HEK293 (cell line): ENCODE results near the gene COL15A1.

Source experiments
- CTCF ChIA-PET: fragments of 350-600 bp; formaldehyde crosslinking; extraction: SDS; loops from one replicate; lab custom pipeline; 2021; ENCODE audit warnings: antibody characterized with exemption; lab: Yijun Ruan, JAX
- POLR2A ChIA-PET: fragments of 300-600 bp; formaldehyde crosslinking; extraction: SDS; loops from one replicate; lab custom pipeline; 2020; ENCODE audit warnings: antibody characterized with exemption, inconsistent platforms; lab: Yijun Ruan, JAX
- H3K27ac ChIP-seq: fragments of 200-500 bp; sonication (Bioruptor generic); 2 replicates; pipeline ENCODE4 v1.5.1; 2014; ENCODE audit warnings: low read depth, low read length, control low read depth, inconsistent platforms; ENCODE audit errors: extremely low read depth
- H3K36me3 ChIP-seq, 2 experiments: fragments of 200-500 bp in 1 of 2; sonication (Bioruptor generic) in 1 of 2; 1 replicate in 1 of 2; 2 replicates in 1 of 2; pipeline ENCODE4 v1.5.1; 2014 to 2017; ENCODE audit warnings: inconsistent platforms in 2 of 2, low read length in 2 of 2; ENCODE audit not compliant: control insufficient read depth in 2 of 2, insufficient read depth in 1 of 2
- H3K4me1 ChIP-seq: fragments of 200-500 bp; sonication (Bioruptor generic); 2 replicates; pipeline ENCODE4 v1.5.1; 2014; ENCODE audit warnings: mild to moderate bottlenecking, low read length, inconsistent platforms; ENCODE audit not compliant: control insufficient read depth, insufficient read depth
- H3K4me3 ChIP-seq: 2 replicates; pipeline ENCODE4 v1.5.1; 2011; ENCODE audit warnings: low read depth, mild to moderate bottlenecking, control low read depth, low read length, moderate library complexity
- H3K9me3 ChIP-seq: fragments of 200-500 bp; sonication (Bioruptor generic); 2 replicates; pipeline ENCODE4 v1.5.1; 2014; ENCODE audit warnings: low read depth, low read length, inconsistent platforms; ENCODE audit not compliant: control insufficient read depth, insufficient read depth
- FEZF1 ChIP-seq: fragments of 450-650 bp; formaldehyde crosslinking; IDR thresholded peaks from 2 replicates; pipeline ENCODE4 v1.5.1; 2016; ENCODE audit warnings: missing biosample characterization, missing genetic modification characterization
- HOXC10 ChIP-seq: sonication (generic); formaldehyde crosslinking; IDR thresholded peaks from 2 replicates; pipeline ENCODE4 v1.8.1; 2023; ENCODE audit warnings: mild to moderate bottlenecking, missing genetic modification reagents
- HOXD13 ChIP-seq: sonication (generic); formaldehyde crosslinking; IDR thresholded peaks from 2 replicates; pipeline ENCODE4 v1.8.0; 2022; ENCODE audit warnings: missing genetic modification reagents, borderline replicate concordance
- KLF1 ChIP-seq: fragments of 450-650 bp; formaldehyde crosslinking; IDR thresholded peaks from 2 replicates; pipeline ENCODE4 v1.5.1; 2016; ENCODE audit warnings: missing biosample characterization, missing genetic modification characterization
- OSR2 ChIP-seq: fragments of 450-650 bp; formaldehyde crosslinking; IDR thresholded peaks from 2 replicates; pipeline ENCODE4 v1.5.1; 2016; ENCODE audit warnings: missing biosample characterization, missing genetic modification characterization
- SP2 ChIP-seq: fragments of 450-650 bp; formaldehyde crosslinking; IDR thresholded peaks from 2 replicates; pipeline ENCODE4 v1.5.1; 2016; ENCODE audit warnings: missing biosample characterization, missing genetic modification characterization
- ZBTB20 ChIP-seq: fragments of 450-650 bp; formaldehyde crosslinking; IDR thresholded peaks from 2 replicates; pipeline ENCODE4 v1.5.1; 2016; ENCODE audit warnings: missing biosample characterization, missing genetic modification characterization
- ZBTB48 ChIP-seq: fragments of 450-650 bp; formaldehyde crosslinking; IDR thresholded peaks from 2 replicates; pipeline ENCODE4 v1.5.1; 2016; ENCODE audit warnings: missing biosample characterization, missing genetic modification characterization
- ZFP3 ChIP-seq: fragments of 450-650 bp; formaldehyde crosslinking; IDR thresholded peaks from 2 replicates; pipeline ENCODE4 v1.5.1; 2016; ENCODE audit warnings: low read depth, missing biosample characterization, missing genetic modification characterization
- ZNF10 ChIP-seq: fragments of 450-650 bp; formaldehyde crosslinking; IDR thresholded peaks from 2 replicates; pipeline ENCODE4 v1.5.1; 2017; ENCODE audit warnings: missing biosample characterization, missing genetic modification characterization
- ZNF157 ChIP-seq: fragments of 450-650 bp; formaldehyde crosslinking; IDR thresholded peaks from 2 replicates; pipeline ENCODE4 v1.5.1; 2016; ENCODE audit warnings: missing biosample characterization, missing genetic modification characterization
- ZNF2 ChIP-seq: fragments of 450-650 bp; formaldehyde crosslinking; IDR thresholded peaks from 2 replicates; pipeline ENCODE4 v1.5.1; 2016; ENCODE audit warnings: missing biosample characterization, missing genetic modification characterization
- ZNF221 ChIP-seq: fragments of 450-650 bp; formaldehyde crosslinking; IDR thresholded peaks from 2 replicates; pipeline ENCODE4 v1.5.1; 2017; ENCODE audit warnings: missing biosample characterization, missing genetic modification characterization, borderline replicate concordance
- ZNF266 ChIP-seq: fragments of 450-650 bp; formaldehyde crosslinking; IDR thresholded peaks from 2 replicates; pipeline ENCODE4 v1.5.1; 2016; ENCODE audit warnings: missing biosample characterization, missing genetic modification characterization, low read depth
- ZNF292 ChIP-seq: fragments of 450-650 bp; formaldehyde crosslinking; IDR thresholded peaks from 2 replicates; pipeline ENCODE4 v1.5.1; 2016; ENCODE audit warnings: low read depth, missing biosample characterization, missing genetic modification characterization, borderline replicate concordance
- ZNF341 ChIP-seq: fragments of 450-650 bp; formaldehyde crosslinking; IDR thresholded peaks from 2 replicates; pipeline ENCODE4; 2016; ENCODE audit warnings: low read depth, missing biosample characterization, missing genetic modification characterization
- ZNF37A ChIP-seq: fragments of 450-650 bp; IDR thresholded peaks from 2 replicates; pipeline ENCODE4 v1.5.1; 2018; ENCODE audit warnings: missing biosample characterization, missing genetic modification characterization
- ZNF391 ChIP-seq: fragments of 450-650 bp; formaldehyde crosslinking; IDR thresholded peaks from 2 replicates; pipeline ENCODE4 v1.5.1; 2016; ENCODE audit warnings: low read depth, missing biosample characterization, missing genetic modification characterization, borderline replicate concordance
- ZNF571 ChIP-seq: fragments of 450-650 bp; formaldehyde crosslinking; IDR thresholded peaks from 2 replicates; pipeline ENCODE4 v1.5.0; 2017; ENCODE audit warnings: missing biosample characterization, missing genetic modification characterization
- ZNF585B ChIP-seq: fragments of 450-650 bp; formaldehyde crosslinking; IDR thresholded peaks from 2 replicates; pipeline ENCODE4 v1.5.1; 2016; ENCODE audit warnings: missing biosample characterization, missing genetic modification characterization
- ZNF621 ChIP-seq: fragments of 450-650 bp; formaldehyde crosslinking; IDR thresholded peaks from 2 replicates; pipeline ENCODE4 v1.5.1; 2017; ENCODE audit warnings: missing biosample characterization, missing genetic modification characterization
- ZNF670 ChIP-seq: fragments of 450-650 bp; formaldehyde crosslinking; IDR thresholded peaks from 2 replicates; pipeline ENCODE4 v1.5.1; 2016; ENCODE audit warnings: missing biosample characterization, missing genetic modification characterization, low read depth
- ZNF768 ChIP-seq: fragments of 450-650 bp; formaldehyde crosslinking; IDR thresholded peaks from 2 replicates; pipeline ENCODE4 v1.5.1; 2018; ENCODE audit warnings: missing biosample characterization, mild to moderate bottlenecking, missing genetic modification characterization
- TF ChIP-seq, protein P1 (sequence below): fragments of 450-650 bp; formaldehyde crosslinking; IDR thresholded peaks from 2 replicates; pipeline ENCODE4 v1.5.1; 2016; ENCODE audit warnings: missing biosample characterization, missing genetic modification characterization
- TF ChIP-seq, protein P2 (sequence below): fragments of 450-650 bp; formaldehyde crosslinking; IDR thresholded peaks from 2 replicates; pipeline ENCODE4 v1.5.1; 2016; ENCODE audit warnings: missing biosample characterization, missing genetic modification characterization
- TF ChIP-seq, protein P3 (sequence below): fragments of 450-650 bp; formaldehyde crosslinking; IDR thresholded peaks from 2 replicates; pipeline ENCODE4 v1.5.1; 2017; ENCODE audit warnings: missing biosample characterization, missing genetic modification characterization
- TF ChIP-seq, protein P4 (sequence below): fragments of 450-650 bp; formaldehyde crosslinking; IDR thresholded peaks from 2 replicates; pipeline ENCODE4 v1.5.1; 2017; ENCODE audit warnings: missing biosample characterization, missing genetic modification characterization
- TF ChIP-seq, protein P5 (sequence below): fragments of 450-650 bp; formaldehyde crosslinking; IDR thresholded peaks from 2 replicates; pipeline ENCODE4 v1.5.1; 2016; ENCODE audit warnings: missing biosample characterization, missing genetic modification characterization

Gene COL15A1

DNA sequence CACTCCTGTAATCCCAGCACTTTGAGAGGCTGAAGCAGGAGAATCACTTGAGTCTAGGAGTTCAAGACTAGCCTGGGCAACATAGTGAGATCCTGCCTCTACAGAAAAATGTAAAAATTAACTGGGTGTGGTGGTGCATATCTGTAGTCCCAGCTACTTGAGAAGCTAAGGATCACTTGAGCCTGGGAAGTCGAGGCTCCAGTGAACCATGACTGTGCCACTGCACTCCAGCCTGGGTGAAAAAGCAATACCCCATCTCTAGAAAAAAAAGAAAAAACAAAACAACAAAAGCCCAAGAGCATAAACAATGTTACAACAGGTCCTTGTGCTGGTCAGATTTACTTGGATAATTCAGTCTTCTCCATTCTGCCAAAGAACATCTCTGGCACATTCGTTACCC lies 116.9 kb downstream of the COL15A1 start:
- H3K27ac ChIP-seq = no peak overlapping the region
- TF ChIP-seq ZNF341 (tag by site-specific recombination) = no peak
- TF ChIP-seq ZNF571 (tag by site-specific recombination) = no peak
- no peak for TF ChIP-seq ZNF10
- TF ChIP-seq, protein P1, sequence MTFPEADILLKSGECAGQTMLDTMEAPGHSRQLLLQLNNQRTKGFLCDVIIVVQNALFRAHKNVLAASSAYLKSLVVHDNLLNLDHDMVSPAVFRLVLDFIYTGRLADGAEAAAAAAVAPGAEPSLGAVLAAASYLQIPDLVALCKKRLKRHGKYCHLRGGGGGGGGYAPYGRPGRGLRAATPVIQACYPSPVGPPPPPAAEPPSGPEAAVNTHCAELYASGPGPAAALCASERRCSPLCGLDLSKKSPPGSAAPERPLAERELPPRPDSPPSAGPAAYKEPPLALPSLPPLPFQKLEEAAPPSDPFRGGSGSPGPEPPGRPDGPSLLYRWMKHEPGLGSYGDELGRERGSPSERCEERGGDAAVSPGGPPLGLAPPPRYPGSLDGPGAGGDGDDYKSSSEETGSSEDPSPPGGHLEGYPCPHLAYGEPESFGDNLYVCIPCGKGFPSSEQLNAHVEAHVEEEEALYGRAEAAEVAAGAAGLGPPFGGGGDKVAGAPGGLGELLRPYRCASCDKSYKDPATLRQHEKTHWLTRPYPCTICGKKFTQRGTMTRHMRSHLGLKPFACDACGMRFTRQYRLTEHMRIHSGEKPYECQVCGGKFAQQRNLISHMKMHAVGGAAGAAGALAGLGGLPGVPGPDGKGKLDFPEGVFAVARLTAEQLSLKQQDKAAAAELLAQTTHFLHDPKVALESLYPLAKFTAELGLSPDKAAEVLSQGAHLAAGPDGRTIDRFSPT = no peak
- TF ChIP-seq ZNF2 (tag by site-specific recombination) = no peak
- no peak for TF ChIP-seq ZNF621 (tag by site-specific recombination)
- no peak for TF ChIP-seq ZNF292
- no peak for TF ChIP-seq OSR2 (tag by site-specific recombination)
- TF ChIP-seq HOXC10 = no peak
- TF ChIP-seq ZNF266 = no peak
- TF ChIP-seq ZNF585B = no peak
- TF ChIP-seq ZNF768 = no peak
- no peaks in the 10 kb centered on the region for H3K36me3 ChIP-seq
- CTCF ChIA-PET = interaction anchor here (0.6 kb wide), 1 partner anchor 44 kb away, joined by 3 read pairs; no protein-coding TSS in a partner anchor
- POLR2A ChIA-PET = no interaction called here
- no peaks in the 10 kb centered on the region for H3K4me1 ChIP-seq
- no peak overlapping the region for H3K4me3 ChIP-seq
- no peaks in the 10 kb centered on the region for H3K9me3 ChIP-seq

DNA sequence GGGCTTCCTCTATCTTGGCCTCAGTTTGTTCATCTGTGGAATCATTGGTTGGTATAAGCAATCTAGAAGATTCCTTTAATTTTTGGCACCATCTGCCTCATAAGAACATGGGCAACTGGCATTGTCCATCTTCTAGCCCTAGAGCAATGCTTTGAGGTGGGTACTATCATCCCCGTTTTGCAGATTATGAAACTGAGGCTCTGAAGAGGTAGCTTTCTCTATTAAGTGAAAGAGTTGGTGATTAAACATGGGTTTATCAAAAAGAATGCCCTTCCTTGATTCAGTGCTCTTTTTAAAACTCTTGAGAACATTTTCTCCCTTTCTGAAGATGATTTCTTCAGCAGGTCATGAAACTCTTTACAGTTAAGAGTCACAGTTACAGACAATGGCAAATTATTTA lies 118.8 kb downstream of the COL15A1 start:
- H3K36me3 ChIP-seq = no peaks in the 10 kb centered on the region
- ChIA-PET POLR2A (no interaction called here), CTCF (interaction anchor here (0.7 kb wide), 1 partner anchor 23 kb away, joined by 3 read pairs; no protein-coding TSS in a partner anchor)
- TF ChIP-seq ZBTB48 (tag by site-specific recombination) (no peak), SP2 (tag by site-specific recombination) (no peak), ZNF157 (no peak), ZNF37A (no peak), HOXD13 (CRISPR knock-in tag) (no peak), KLF1 (tag by site-specific recombination) (no peak), ZNF670 (tag by site-specific recombination) (no peak), ZNF391 (no peak), ZFP3 (no peak), FEZF1 (tag by site-specific recombination) (no peak), ZBTB20 (tag by site-specific recombination) (no peak), ZNF221 (tag by site-specific recombination) (no peak)
- TF ChIP-seq, protein P2, sequence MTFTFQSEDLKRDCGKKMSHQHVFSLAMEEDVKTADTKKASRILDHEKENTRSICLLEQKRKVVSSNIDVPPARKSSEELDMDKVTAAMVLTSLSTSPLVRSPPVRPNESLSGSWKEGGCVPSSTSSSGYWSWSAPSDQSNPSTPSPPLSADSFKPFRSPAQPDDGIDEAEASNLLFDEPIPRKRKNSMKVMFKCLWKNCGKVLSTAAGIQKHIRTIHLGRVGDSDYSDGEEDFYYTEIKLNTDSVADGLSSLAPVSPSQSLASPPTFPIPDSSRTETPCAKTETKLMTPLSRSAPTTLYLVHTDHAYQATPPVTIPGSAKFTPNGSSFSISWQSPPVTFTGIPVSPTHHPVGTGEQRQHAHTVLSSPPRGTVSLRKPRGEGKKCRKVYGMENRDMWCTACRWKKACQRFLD (tag by site-specific recombination) = no peak
- TF ChIP-seq, protein P3, sequence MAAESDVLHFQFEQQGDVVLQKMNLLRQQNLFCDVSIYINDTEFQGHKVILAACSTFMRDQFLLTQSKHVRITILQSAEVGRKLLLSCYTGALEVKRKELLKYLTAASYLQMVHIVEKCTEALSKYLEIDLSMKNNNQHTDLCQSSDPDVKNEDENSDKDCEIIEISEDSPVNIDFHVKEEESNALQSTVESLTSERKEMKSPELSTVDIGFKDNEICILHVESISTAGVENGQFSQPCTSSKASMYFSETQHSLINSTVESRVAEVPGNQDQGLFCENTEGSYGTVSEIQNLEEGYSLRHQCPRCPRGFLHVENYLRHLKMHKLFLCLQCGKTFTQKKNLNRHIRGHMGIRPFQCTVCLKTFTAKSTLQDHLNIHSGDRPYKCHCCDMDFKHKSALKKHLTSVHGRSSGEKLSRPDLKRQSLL (tag by site-specific recombination) = no peak
- TF ChIP-seq, protein P4, sequence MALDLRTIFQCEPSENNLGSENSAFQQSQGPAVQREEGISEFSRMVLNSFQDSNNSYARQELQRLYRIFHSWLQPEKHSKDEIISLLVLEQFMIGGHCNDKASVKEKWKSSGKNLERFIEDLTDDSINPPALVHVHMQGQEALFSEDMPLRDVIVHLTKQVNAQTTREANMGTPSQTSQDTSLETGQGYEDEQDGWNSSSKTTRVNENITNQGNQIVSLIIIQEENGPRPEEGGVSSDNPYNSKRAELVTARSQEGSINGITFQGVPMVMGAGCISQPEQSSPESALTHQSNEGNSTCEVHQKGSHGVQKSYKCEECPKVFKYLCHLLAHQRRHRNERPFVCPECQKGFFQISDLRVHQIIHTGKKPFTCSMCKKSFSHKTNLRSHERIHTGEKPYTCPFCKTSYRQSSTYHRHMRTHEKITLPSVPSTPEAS = no peak
- TF ChIP-seq, protein P5, sequence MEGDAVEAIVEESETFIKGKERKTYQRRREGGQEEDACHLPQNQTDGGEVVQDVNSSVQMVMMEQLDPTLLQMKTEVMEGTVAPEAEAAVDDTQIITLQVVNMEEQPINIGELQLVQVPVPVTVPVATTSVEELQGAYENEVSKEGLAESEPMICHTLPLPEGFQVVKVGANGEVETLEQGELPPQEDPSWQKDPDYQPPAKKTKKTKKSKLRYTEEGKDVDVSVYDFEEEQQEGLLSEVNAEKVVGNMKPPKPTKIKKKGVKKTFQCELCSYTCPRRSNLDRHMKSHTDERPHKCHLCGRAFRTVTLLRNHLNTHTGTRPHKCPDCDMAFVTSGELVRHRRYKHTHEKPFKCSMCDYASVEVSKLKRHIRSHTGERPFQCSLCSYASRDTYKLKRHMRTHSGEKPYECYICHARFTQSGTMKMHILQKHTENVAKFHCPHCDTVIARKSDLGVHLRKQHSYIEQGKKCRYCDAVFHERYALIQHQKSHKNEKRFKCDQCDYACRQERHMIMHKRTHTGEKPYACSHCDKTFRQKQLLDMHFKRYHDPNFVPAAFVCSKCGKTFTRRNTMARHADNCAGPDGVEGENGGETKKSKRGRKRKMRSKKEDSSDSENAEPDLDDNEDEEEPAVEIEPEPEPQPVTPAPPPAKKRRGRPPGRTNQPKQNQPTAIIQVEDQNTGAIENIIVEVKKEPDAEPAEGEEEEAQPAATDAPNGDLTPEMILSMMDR (tag by site-specific recombination) = no peak

More for the DNA sequence above, 118.8 kb downstream of the COL15A1 start:
- Histone ChIP-seq H3K9me3 (no peaks in the 10 kb centered on the region), H3K27ac (no peak overlapping the region), H3K4me1 (no peaks in the 10 kb centered on the region), H3K4me3 (no peak overlapping the region)
